Heart left ventricle (tissue), 13 donors: ENCODE measurements around the gene SMAD3.
A peak's percentile ranks its signal among the peaks of the same experiment; 100 is the strongest.

ENCODE experiments used
- CTCF ChIP-seq, 12 donors: fragments of 200-600 bp; sonication (generic) in 4 of 12; IDR thresholded peaks; one replicate each; pipeline versions ENCODE4 v1.5.0 to v1.8.0; 2018 to 2022; ENCODE audit warnings: antibody characterized with exemption in 12 of 12, mild to moderate bottlenecking in 5 of 12
- POLR2A ChIP-seq, 2 donors: fragments of 450-650 bp; IDR thresholded peaks; one replicate each; pipeline ENCODE4 v1.6.1; 2017; ENCODE audit warnings: antibody characterized with exemption in 2 of 2, mild to moderate bottlenecking in 2 of 2, moderate library complexity in 2 of 2
- donor health status: ischemic (EF 13 %, LVEDD 7.1; RV severe dilation, severe dysfunction).
- donor health status: DM: no; HTN: yes; CAD: no.
- donor health status: DM: no; HTN: no; CAD: no.
- donor health status: ischemic (EF 25% LVEDD 6.9; RV normal size, moderate dysfunction).
- donor health status: ischemic (EF 25% LVEDD 5.7; RV mildly dilated, moderate dysfunction).
- donor health status: ischemic (EF 35%, LVEDD 5.7; RV mildly dilated, moderate dysfunction).
- donor health status: nonischemic (EF 11% LVEDD 7.7; RV severe dilation, severe dysfunction).
- donor health status: DM: yes; HTN: yes; CAD: no.
- donor health status: PGD.
- donor health status: ischemic (EF 29% LVEDD 5.4; RV normal size, mild dysfunction).
- donor health status: nonischemic (EF 23%, LVEDD 6.1; RV moderate dilation, normal function).

GRCh38 chr15:67064607-67065530 is 533 bp upstream of the SMAD3 start:
- TF ChIP-seq CTCF (IDR thresholded peaks at IDR 0.05) (peak in 3 of 12 donors; percentile 17 to 22 (median 21)), POLR2A (IDR thresholded peaks at IDR 0.05) (no peak)
